H9 (cell line): ENCODE results near the gene CGGBP1. TPM values are rescaled to one million over a fixed set of nuclear protein-coding genes. Genes with fewer than 3 reads are reported as not detected.

Experiments
- DNase-seq: peaks from one replicate; pipeline ENCODE4 v3.0.0-alpha.2; 2017
- H2AFZ ChIP-seq: one replicate; pipeline ENCODE4 v1.6.1; 2013; ENCODE audit warnings: mild to moderate bottlenecking, low read length, control low read depth, moderate library complexity
- H2AK5ac ChIP-seq: 2 replicates; pipeline ENCODE4 v1.6.1; 2013; ENCODE audit warnings: low read length, control low read depth, mixed read lengths; ENCODE audit not compliant: insufficient read length
- H2BK120ac ChIP-seq: one replicate; pipeline ENCODE4 v1.6.1; 2013; ENCODE audit warnings: low read depth, mild to moderate bottlenecking, low read length, control low read depth, inconsistent platforms; ENCODE audit not compliant: poor library complexity, severe bottlenecking
- H2BK12ac ChIP-seq: 2 replicates; pipeline ENCODE4 v1.6.1; 2013; ENCODE audit warnings: low read length, control low read depth, mixed read lengths, low read depth; ENCODE audit not compliant: insufficient read length
- H2BK15ac ChIP-seq: 2 replicates; pipeline ENCODE4 v1.6.1; 2013; ENCODE audit warnings: low read depth, low read length, control low read depth
- H2BK20ac ChIP-seq: one replicate; pipeline ENCODE4 v1.6.1; 2013; ENCODE audit warnings: low read depth, mild to moderate bottlenecking, low read length, control low read depth, inconsistent platforms; ENCODE audit not compliant: poor library complexity, severe bottlenecking
- H2BK5ac ChIP-seq: 2 replicates; pipeline ENCODE4 v1.6.1; 2013; ENCODE audit warnings: low read length, control low read depth, mixed read lengths; ENCODE audit not compliant: insufficient read length
- H3K14ac ChIP-seq: 2 replicates; pipeline ENCODE4 v1.6.1; 2013; ENCODE audit warnings: low read length, control low read depth; ENCODE audit not compliant: insufficient read depth
- H3K18ac ChIP-seq: 2 replicates; pipeline ENCODE4 v1.6.1; 2013; ENCODE audit warnings: low read depth, mild to moderate bottlenecking, mixed read lengths, low read length, control low read depth; ENCODE audit not compliant: insufficient read length
- H3K23ac ChIP-seq: 2 replicates; pipeline ENCODE4 v1.6.1; 2013; ENCODE audit warnings: low read length, control low read depth, mixed read lengths, low read depth; ENCODE audit not compliant: insufficient read length
- H3K23me2 ChIP-seq: 2 replicates; pipeline ENCODE4 v1.6.1; 2013; ENCODE audit warnings: low read depth, mild to moderate bottlenecking, mixed read lengths, low read length, control low read depth; ENCODE audit not compliant: insufficient read length, poor library complexity, severe bottlenecking
- H3K27ac ChIP-seq: 2 replicates; pipeline ENCODE4 v1.5.1; 2013; ENCODE audit warnings: low read length, control low read depth, mixed read lengths, low read depth; ENCODE audit not compliant: insufficient read length
- H3K27me3 ChIP-seq: 2 replicates; pipeline ENCODE4 v1.6.1; 2013; ENCODE audit warnings: low read length, control low read depth, inconsistent platforms; ENCODE audit not compliant: insufficient read depth
- H3K4ac ChIP-seq: 2 replicates; pipeline ENCODE4 v1.6.1; 2013; ENCODE audit warnings: low read depth, mild to moderate bottlenecking, control low read depth, inconsistent platforms, low read length, moderate library complexity
- H3K4me1 ChIP-seq: 2 replicates; pipeline ENCODE4 v1.6.1; 2013; ENCODE audit warnings: low read length, control low read depth, inconsistent platforms; ENCODE audit not compliant: insufficient read depth
- H3K4me2 ChIP-seq: 2 replicates; pipeline ENCODE4 v1.6.1; 2013; ENCODE audit warnings: low read length, control low read depth, mixed read lengths; ENCODE audit not compliant: insufficient read length, insufficient read depth
- H3K56ac ChIP-seq: 2 replicates; pipeline ENCODE4 v1.6.1; 2013; ENCODE audit warnings: low read depth, mild to moderate bottlenecking, mixed read lengths, low read length, control low read depth; ENCODE audit not compliant: insufficient read length
- H3K79me1 ChIP-seq: 2 replicates; pipeline ENCODE4 v1.6.1; 2013; ENCODE audit warnings: low read depth, mild to moderate bottlenecking, moderate library complexity, low read length, control low read depth, inconsistent platforms; ENCODE audit not compliant: insufficient read depth, poor library complexity, severe bottlenecking
- H3K79me2 ChIP-seq: 2 replicates; pipeline ENCODE4 v1.6.1; 2013; ENCODE audit warnings: low read length, control low read depth, inconsistent platforms; ENCODE audit not compliant: insufficient read depth
- H3K9ac ChIP-seq: 2 replicates; pipeline ENCODE4 v1.6.1; 2013; ENCODE audit warnings: low read length, control low read depth, mixed read lengths; ENCODE audit not compliant: insufficient read length; ENCODE audit errors: extremely low read depth
- H3K9me3 ChIP-seq: one replicate; pipeline ENCODE4 v1.6.1; 2013; ENCODE audit warnings: low read depth, low read length, inconsistent platforms; ENCODE audit not compliant: control insufficient read depth
- H3T11ph ChIP-seq: one replicate; pipeline ENCODE4 v1.6.1; 2013; ENCODE audit warnings: mild to moderate bottlenecking, low read length, control low read depth, inconsistent platforms
- H4K20me1 ChIP-seq: one replicate; pipeline ENCODE4 v1.6.1; 2013; ENCODE audit not compliant: control insufficient read depth, insufficient read length, insufficient read depth
- H4K5ac ChIP-seq: 2 replicates; pipeline ENCODE4 v1.6.1; 2013; ENCODE audit warnings: low read depth, mild to moderate bottlenecking, mixed read lengths, low read length, control low read depth; ENCODE audit not compliant: insufficient read length
- H4K8ac ChIP-seq: replicated peaks from 2 replicates; pipeline ENCODE4 v1.6.1; 2013; ENCODE audit warnings: low read length, control low read depth, mixed read lengths, low read depth; ENCODE audit not compliant: insufficient read length
- H4K91ac ChIP-seq: 2 replicates; pipeline ENCODE4 v1.6.1; 2013; ENCODE audit warnings: low read depth, mild to moderate bottlenecking, moderate library complexity, mixed read lengths, low read length, control low read depth; ENCODE audit not compliant: insufficient read length
- H3K27ac Mint-ChIP-seq, 3 experiments: 2 replicates in 2 of 3; 3 replicates in 1 of 3; pipeline ENCODE4 v1.8.0; 2020 to 2021; ENCODE audit warnings: mixed read lengths in 3 of 3, mild to moderate bottlenecking in 1 of 3, moderate library complexity in 1 of 3
- H3K27me3 Mint-ChIP-seq: 2 replicates; pipeline ENCODE4 v1.8.0; 2021; ENCODE audit warnings: low read depth, mild to moderate bottlenecking, moderate library complexity, mixed read lengths
- H3K36me3 Mint-ChIP-seq, 3 experiments: 2 replicates in 2 of 3; 3 replicates in 1 of 3; pipeline ENCODE4 v1.8.0; 2020 to 2021; ENCODE audit warnings: low read depth in 3 of 3, mixed read lengths in 3 of 3; ENCODE audit not compliant: insufficient read depth in 1 of 3
- H3K4me1 Mint-ChIP-seq, 2 experiments: 2 replicates each; pipeline ENCODE4 v1.8.0; 2020; ENCODE audit warnings: mixed read lengths in 2 of 2
- H3K4me3 Mint-ChIP-seq, 2 experiments: 2 replicates in 1 of 2; 3 replicates in 1 of 2; pipeline ENCODE4 v1.8.0; 2020 to 2021; ENCODE audit warnings: mild to moderate bottlenecking in 2 of 2, mixed read lengths in 2 of 2, moderate library complexity in 1 of 2
- H3K9me3 Mint-ChIP-seq, 2 experiments: 2 replicates in 1 of 2; 3 replicates in 1 of 2; pipeline ENCODE4 v1.8.0; 2020; ENCODE audit warnings: mild to moderate bottlenecking in 2 of 2, mixed read lengths in 2 of 2, moderate library complexity in 1 of 2
- WGBS: extraction: QIAGEN DNeasy Blood & Tissue Kit; methylation state at CpG from one replicate; pipeline ENCODE4 v1.1.7; 2013; ENCODE audit warnings: missing lambda C conversion rate, low lambda C conversion rate, mixed read lengths; ENCODE audit not compliant: insufficient read length; ENCODE audit errors: extremely low coverage; 5-methylcytosine and 5-hydroxymethylcytosine counted together
- total RNA-seq: library from RNA; stranded (reverse); gene quantifications from 2 replicates; pipeline ENCODE4 v1.2.1, GENCODE V29; 2021
- TF ChIP-seq, protein P1 (sequence below): fragments of 200-600 bp; sonication (generic); conservative IDR thresholded peaks from 3 replicates; pipeline ENCODE4 v1.8.0; 2021; ENCODE audit warnings: antibody characterized with exemption, mild to moderate bottlenecking

The CGGBP1 gene
- total RNA-seq, 1 experiment from 2014 or later, result 75.0 TPM

DNA sequence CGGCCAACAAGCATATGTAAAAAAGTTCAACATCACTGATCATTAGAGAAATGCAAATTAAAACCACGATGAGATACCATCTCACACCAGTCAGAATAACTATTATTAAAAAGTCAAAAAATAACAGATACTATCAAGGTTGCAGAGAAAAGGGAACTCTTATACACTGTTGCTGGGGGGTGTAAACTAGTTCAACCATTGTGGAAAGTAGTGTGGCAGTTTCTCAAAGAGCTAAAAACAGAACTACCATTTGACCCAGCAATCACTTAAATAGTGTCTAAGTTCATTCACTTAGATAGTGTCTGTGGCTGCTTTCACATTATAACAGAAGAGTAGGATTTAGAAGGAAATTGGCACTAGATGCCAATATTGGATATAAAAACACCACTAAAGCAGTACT is 49.7 kb downstream of the CGGBP1 start:
- H3K79me2 ChIP-seq, result no peaks in the 10 kb centered on the region
- no peak overlapping the region for H3T11ph ChIP-seq
- no peaks in the 10 kb centered on the region for H3K4me1 ChIP-seq
- H4K91ac ChIP-seq, result no peak overlapping the region
- no peak overlapping the region for H3K4ac ChIP-seq
- no peaks in the 10 kb centered on the region for H3K27me3 ChIP-seq
- no peak overlapping the region for H2BK20ac ChIP-seq
- no peaks in the 10 kb centered on the region for H3K23me2 ChIP-seq
- H3K4me2 ChIP-seq, result no peak overlapping the region
- H2AFZ ChIP-seq, result no peak overlapping the region
- no peak overlapping the region for H4K5ac ChIP-seq
- no peak overlapping the region for H2BK5ac ChIP-seq
- no peaks in the 10 kb centered on the region for H3K36me3 Mint-ChIP-seq
- no peak overlapping the region for H2BK15ac ChIP-seq
- no peak overlapping the region for H3K56ac ChIP-seq
- H3K23ac ChIP-seq, result no peak overlapping the region
- WGBS, result no CpG with 5 or more reads among the region's 2 CpGs
- no peak overlapping the region for H3K27ac ChIP-seq
- H3K79me1 ChIP-seq, result no peaks in the 10 kb centered on the region
- H3K9ac ChIP-seq, result no peak overlapping the region
- H2BK12ac ChIP-seq, result no peak overlapping the region
- H3K4me3 Mint-ChIP-seq, result no peak overlapping the region
- DNase-seq, result no peak
- H4K20me1 ChIP-seq, result no peaks in the 10 kb centered on the region
- no peak overlapping the region for H3K18ac ChIP-seq
- no peak overlapping the region for H4K8ac ChIP-seq
- H2BK120ac ChIP-seq, result no peak overlapping the region
- H3K27me3 Mint-ChIP-seq, result no peaks in the 10 kb centered on the region
- H3K9me3 ChIP-seq, result no peaks in the 10 kb centered on the region
- H3K9me3 Mint-ChIP-seq, result no peaks in the 10 kb centered on the region
- H2AK5ac ChIP-seq, result no peak overlapping the region
- H3K27ac Mint-ChIP-seq, result no peak overlapping the region
- TF ChIP-seq, protein P1, sequence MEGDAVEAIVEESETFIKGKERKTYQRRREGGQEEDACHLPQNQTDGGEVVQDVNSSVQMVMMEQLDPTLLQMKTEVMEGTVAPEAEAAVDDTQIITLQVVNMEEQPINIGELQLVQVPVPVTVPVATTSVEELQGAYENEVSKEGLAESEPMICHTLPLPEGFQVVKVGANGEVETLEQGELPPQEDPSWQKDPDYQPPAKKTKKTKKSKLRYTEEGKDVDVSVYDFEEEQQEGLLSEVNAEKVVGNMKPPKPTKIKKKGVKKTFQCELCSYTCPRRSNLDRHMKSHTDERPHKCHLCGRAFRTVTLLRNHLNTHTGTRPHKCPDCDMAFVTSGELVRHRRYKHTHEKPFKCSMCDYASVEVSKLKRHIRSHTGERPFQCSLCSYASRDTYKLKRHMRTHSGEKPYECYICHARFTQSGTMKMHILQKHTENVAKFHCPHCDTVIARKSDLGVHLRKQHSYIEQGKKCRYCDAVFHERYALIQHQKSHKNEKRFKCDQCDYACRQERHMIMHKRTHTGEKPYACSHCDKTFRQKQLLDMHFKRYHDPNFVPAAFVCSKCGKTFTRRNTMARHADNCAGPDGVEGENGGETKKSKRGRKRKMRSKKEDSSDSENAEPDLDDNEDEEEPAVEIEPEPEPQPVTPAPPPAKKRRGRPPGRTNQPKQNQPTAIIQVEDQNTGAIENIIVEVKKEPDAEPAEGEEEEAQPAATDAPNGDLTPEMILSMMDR, result no peak
- H3K4me1 Mint-ChIP-seq, result no peaks in the 10 kb centered on the region
- no peak overlapping the region for H3K14ac ChIP-seq
